GM23248 (cell line): Measurements from ENCODE around the gene RBM47.

Experiments
- EZH2 ChIP-seq: fragments of 200-600 bp; sonication (generic); IDR thresholded peaks from 2 replicates; pipeline ENCODE4 v1.6.1; 2018; ENCODE audit warnings: antibody characterized with exemption, mild to moderate bottlenecking; ENCODE audit not compliant: insufficient read depth, poor library complexity, severe bottlenecking
- EZH2phosphoT487 ChIP-seq: fragments of 200-600 bp; sonication (generic); IDR thresholded peaks from 2 replicates; pipeline ENCODE4 v1.6.1; 2018; ENCODE audit warnings: antibody characterized with exemption, moderate library complexity, mild to moderate bottlenecking, low read depth; ENCODE audit not compliant: insufficient read depth

DNA sequence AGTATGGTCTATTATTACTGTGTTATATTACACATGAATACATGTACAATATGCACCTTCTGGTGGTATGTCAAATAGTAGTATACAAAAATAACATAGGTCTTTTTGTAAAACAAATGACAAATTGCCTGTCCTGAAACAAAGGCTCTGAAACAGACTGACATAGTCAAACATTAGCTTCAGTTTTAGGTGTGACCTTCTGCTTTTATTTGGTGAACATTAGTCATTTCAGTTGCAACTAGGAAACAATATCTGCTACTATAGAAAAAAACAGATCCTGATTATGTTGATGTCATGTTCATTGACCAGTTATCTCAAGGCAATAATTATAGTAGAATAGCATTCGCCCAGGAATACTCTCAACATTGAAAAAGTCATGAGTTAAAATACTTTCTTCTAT, 171.6 kb downstream of the RBM47 start:
- TF ChIP-seq EZH2 (no peak), EZH2phosphoT487 (no peak)
